PFSK-1 (cell line): Measurements from ENCODE around the gene WDR7.

Experiments
- SIN3A ChIP-seq: IDR thresholded peaks from 2 replicates; pipeline ENCODE4 v1.6.1; 2012; ENCODE audit warnings: mild to moderate bottlenecking, low read length, moderate library complexity, borderline replicate concordance; ENCODE audit not compliant: insufficient read depth
- TF ChIP-seq, protein P1 (sequence below), 2 experiments: IDR thresholded peaks; 2 replicates each; pipeline versions ENCODE4 v1.6.1 to v1.8.0; 2011 to 2012; ENCODE audit warnings: low read depth in 2 of 2, low read length in 2 of 2, control low read depth in 1 of 2, inconsistent platforms in 1 of 2, mild to moderate bottlenecking in 1 of 2, moderate library complexity in 1 of 2; ENCODE audit not compliant: insufficient read depth in 1 of 2

DNA sequence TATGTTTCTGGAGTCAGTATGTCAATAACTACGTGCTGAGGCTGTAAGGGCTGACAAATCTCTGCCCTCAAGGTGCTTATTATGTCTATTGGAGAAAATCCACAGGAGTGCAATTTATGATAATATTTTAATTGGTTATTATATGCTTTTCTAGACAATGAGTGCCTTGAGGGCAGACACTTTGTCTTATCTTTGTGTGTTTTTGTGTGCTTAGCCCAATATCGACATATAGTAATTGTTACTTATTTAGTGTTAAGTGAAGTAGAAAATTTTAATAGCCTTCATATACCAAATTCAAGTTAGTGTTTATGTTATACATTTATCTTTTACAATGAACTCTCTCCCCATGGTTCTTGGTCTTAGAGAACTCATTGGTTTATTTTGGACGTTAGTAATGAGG, 118.9 kb downstream of the WDR7 start:
- TF ChIP-seq SIN3A, result no peak
- TF ChIP-seq, protein P1, sequence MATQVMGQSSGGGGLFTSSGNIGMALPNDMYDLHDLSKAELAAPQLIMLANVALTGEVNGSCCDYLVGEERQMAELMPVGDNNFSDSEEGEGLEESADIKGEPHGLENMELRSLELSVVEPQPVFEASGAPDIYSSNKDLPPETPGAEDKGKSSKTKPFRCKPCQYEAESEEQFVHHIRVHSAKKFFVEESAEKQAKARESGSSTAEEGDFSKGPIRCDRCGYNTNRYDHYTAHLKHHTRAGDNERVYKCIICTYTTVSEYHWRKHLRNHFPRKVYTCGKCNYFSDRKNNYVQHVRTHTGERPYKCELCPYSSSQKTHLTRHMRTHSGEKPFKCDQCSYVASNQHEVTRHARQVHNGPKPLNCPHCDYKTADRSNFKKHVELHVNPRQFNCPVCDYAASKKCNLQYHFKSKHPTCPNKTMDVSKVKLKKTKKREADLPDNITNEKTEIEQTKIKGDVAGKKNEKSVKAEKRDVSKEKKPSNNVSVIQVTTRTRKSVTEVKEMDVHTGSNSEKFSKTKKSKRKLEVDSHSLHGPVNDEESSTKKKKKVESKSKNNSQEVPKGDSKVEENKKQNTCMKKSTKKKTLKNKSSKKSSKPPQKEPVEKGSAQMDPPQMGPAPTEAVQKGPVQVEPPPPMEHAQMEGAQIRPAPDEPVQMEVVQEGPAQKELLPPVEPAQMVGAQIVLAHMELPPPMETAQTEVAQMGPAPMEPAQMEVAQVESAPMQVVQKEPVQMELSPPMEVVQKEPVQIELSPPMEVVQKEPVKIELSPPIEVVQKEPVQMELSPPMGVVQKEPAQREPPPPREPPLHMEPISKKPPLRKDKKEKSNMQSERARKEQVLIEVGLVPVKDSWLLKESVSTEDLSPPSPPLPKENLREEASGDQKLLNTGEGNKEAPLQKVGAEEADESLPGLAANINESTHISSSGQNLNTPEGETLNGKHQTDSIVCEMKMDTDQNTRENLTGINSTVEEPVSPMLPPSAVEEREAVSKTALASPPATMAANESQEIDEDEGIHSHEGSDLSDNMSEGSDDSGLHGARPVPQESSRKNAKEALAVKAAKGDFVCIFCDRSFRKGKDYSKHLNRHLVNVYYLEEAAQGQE (IDR thresholded peaks at IDR 0.05; ENCODE audit: insufficient read depth in 1 of 2, low read depth in 2 of 2, low read length in 2 of 2), result no peak
